Endodermal cell (in vitro differentiated cells): Measurements from ENCODE around the gene NAALADL2. TPM values are rescaled to one million over a fixed set of nuclear protein-coding genes. Genes with fewer than 3 reads are reported as not detected.
"Not testable (repeated sequence)": the region's sequence is repeated elsewhere in the genome, so short reads cannot be mapped to it uniquely, and the experiment has no call there.

Experiments
- DNase-seq: peaks from one replicate; pipeline ENCODE4 v3.0.0-alpha.2; 2017
- H3K27ac ChIP-seq: 2 replicates; pipeline ENCODE4 v1.5.1; 2013; ENCODE audit warnings: mild to moderate bottlenecking, low read depth, low read length, moderate library complexity
- H3K27me3 ChIP-seq: 2 replicates; pipeline ENCODE4 v1.6.1; 2013; ENCODE audit warnings: mild to moderate bottlenecking, low read length, moderate library complexity; ENCODE audit not compliant: insufficient read depth, control insufficient read depth, poor library complexity, severe bottlenecking
- H3K36me3 ChIP-seq: 2 replicates; pipeline ENCODE4 v1.7.0; 2013; ENCODE audit warnings: mild to moderate bottlenecking, low read length, moderate library complexity; ENCODE audit not compliant: control insufficient read depth, insufficient read depth
- H3K4me1 ChIP-seq: one replicate; pipeline ENCODE4 v1.7.0; 2013; ENCODE audit warnings: low read length; ENCODE audit not compliant: control insufficient read depth, insufficient read depth
- H3K4me3 ChIP-seq: 2 replicates; pipeline ENCODE4 v1.5.1; 2013; ENCODE audit warnings: mild to moderate bottlenecking, low read length, moderate library complexity
- H3K9ac ChIP-seq: 2 replicates; pipeline ENCODE4 v1.6.1; 2013; ENCODE audit warnings: mild to moderate bottlenecking, low read length, moderate library complexity; ENCODE audit not compliant: poor library complexity, severe bottlenecking; ENCODE audit errors: extremely low read depth
- H3K9me3 ChIP-seq: 2 replicates; pipeline ENCODE4 v1.6.1; 2013; ENCODE audit warnings: mild to moderate bottlenecking, low read length, moderate library complexity; ENCODE audit not compliant: control insufficient read depth
- H3K27ac Mint-ChIP-seq: 2 replicates; pipeline ENCODE4 v1.8.0; 2020; ENCODE audit warnings: mixed read lengths
- H3K27me3 Mint-ChIP-seq: 2 replicates; pipeline ENCODE4 v1.8.0; 2021; ENCODE audit warnings: mild to moderate bottlenecking, mixed read lengths; ENCODE audit not compliant: insufficient read depth
- H3K36me3 Mint-ChIP-seq: 2 replicates; pipeline ENCODE4 v1.8.0; 2020; ENCODE audit warnings: low read depth, mixed read lengths
- H3K4me1 Mint-ChIP-seq: 2 replicates; pipeline ENCODE4 v1.8.0; 2020; ENCODE audit warnings: mixed read lengths
- H3K4me3 Mint-ChIP-seq: 2 replicates; pipeline ENCODE4 v1.8.0; 2020; ENCODE audit warnings: mild to moderate bottlenecking, moderate library complexity, mixed read lengths
- H3K9me3 Mint-ChIP-seq: 2 replicates; pipeline ENCODE4 v1.8.0; 2020; ENCODE audit warnings: mild to moderate bottlenecking, mixed read lengths
- WGBS, 2 experiments: methylation state at CpG; one replicate each; pipeline versions ENCODE4 v1.1.5 to v1.1.7; 2013; ENCODE audit warnings: missing lambda C conversion rate in 2 of 2, mixed read lengths in 1 of 2; ENCODE audit not compliant: insufficient coverage in 1 of 2, insufficient read length in 1 of 2; 5-methylcytosine and 5-hydroxymethylcytosine counted together
- total RNA-seq, 2 donors: library from RNA; stranded (reverse); fragmentation: NEBNext Ultra II Directional in 1 of 2; extraction: Animal tissue kit (Norgen Biotek cat#: 25700) in 1 of 2; gene quantifications; 2 replicates in 1 of 2; 3 replicates in 1 of 2; pipeline ENCODE4 v1.2.1, GENCODE V29; 2021
- TF ChIP-seq, protein P1 (sequence below): fragments of 200-600 bp; sonication (generic); conservative IDR thresholded peaks from 2 replicates; pipeline ENCODE4 v1.5.0; 2021; ENCODE audit warnings: antibody characterized with exemption, mild to moderate bottlenecking

Gene NAALADL2
- total RNA-seq, 2 donors from 2014 or later, result 1.6 to 1.8 TPM

DNA sequence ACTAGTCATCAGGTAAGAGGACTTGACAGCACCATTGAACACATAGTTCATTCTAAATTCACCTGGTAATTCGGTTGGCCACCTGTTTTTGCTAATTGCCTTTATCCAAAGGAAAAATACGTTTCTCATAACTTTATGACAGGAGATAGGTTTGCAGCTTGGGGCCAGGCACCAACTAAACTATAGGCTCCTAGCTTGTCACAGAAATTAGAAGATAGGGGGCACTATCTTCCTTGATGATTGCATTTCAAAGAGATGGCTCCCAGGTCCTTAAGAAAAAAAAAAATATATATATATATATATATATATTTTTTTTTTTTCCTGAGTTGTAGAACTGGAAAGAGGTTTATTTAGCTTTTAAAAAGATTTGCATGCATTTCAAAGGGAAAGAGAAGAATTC is 563.6 kb downstream of the NAALADL2 start:
- H3K9me3 Mint-ChIP-seq, result peaks cover 3% of the 10 kb centered on the region
- no peaks in the 10 kb centered on the region for H3K9me3 ChIP-seq
- no peak for DNase-seq
- no peak overlapping the region for H3K27ac Mint-ChIP-seq
- 80% methylated on average over 2 of the region's 2 CpGs; no CpG with 5 or more reads in 1 of the 2 experiments for WGBS, 2 experiments
- H3K4me1 Mint-ChIP-seq, result no peaks in the 10 kb centered on the region
- no peaks in the 10 kb centered on the region for H3K4me1 ChIP-seq
- no peaks in the 10 kb centered on the region for H3K36me3 ChIP-seq
- H3K27me3 Mint-ChIP-seq, result no peaks in the 10 kb centered on the region
- TF ChIP-seq, protein P1, sequence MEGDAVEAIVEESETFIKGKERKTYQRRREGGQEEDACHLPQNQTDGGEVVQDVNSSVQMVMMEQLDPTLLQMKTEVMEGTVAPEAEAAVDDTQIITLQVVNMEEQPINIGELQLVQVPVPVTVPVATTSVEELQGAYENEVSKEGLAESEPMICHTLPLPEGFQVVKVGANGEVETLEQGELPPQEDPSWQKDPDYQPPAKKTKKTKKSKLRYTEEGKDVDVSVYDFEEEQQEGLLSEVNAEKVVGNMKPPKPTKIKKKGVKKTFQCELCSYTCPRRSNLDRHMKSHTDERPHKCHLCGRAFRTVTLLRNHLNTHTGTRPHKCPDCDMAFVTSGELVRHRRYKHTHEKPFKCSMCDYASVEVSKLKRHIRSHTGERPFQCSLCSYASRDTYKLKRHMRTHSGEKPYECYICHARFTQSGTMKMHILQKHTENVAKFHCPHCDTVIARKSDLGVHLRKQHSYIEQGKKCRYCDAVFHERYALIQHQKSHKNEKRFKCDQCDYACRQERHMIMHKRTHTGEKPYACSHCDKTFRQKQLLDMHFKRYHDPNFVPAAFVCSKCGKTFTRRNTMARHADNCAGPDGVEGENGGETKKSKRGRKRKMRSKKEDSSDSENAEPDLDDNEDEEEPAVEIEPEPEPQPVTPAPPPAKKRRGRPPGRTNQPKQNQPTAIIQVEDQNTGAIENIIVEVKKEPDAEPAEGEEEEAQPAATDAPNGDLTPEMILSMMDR, result peak; percentile 60
- no peak overlapping the region for H3K4me3 ChIP-seq
- H3K27me3 ChIP-seq, result no peaks in the 10 kb centered on the region
- no peaks in the 10 kb centered on the region for H3K36me3 Mint-ChIP-seq
- H3K9ac ChIP-seq, result no peak overlapping the region
- H3K4me3 Mint-ChIP-seq, result no peak overlapping the region
- H3K27ac ChIP-seq, result no peak overlapping the region

DNA sequence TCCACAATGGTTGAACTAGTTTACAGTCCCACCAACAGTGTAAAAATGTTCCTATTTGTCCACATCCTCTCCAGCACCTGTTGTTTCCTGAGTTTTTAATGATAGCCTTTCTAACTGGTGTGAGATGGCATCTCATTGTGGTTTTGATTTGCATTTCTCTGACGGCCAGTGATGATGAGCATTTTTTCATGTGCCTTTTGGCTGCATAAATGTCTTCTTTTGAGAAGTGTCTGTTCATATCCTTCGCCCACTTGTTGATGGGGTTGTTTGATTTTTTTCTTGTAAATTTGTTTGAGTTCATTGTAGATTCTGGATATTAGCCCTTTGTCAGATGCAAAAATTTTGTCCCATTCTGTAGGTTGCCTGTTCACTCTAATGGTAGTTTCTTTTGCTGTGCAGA is 564.7 kb downstream of the NAALADL2 start:
- not testable (repeated sequence) for H3K9me3 ChIP-seq, H3K9me3 Mint-ChIP-seq, DNase-seq, H3K4me1 Mint-ChIP-seq, H3K27me3 Mint-ChIP-seq, H3K27ac Mint-ChIP-seq, H3K4me3 ChIP-seq, H3K4me3 Mint-ChIP-seq, H3K27ac ChIP-seq, H3K27me3 ChIP-seq, H3K36me3 Mint-ChIP-seq, H3K36me3 ChIP-seq, H3K4me1 ChIP-seq, H3K9ac ChIP-seq
- 100% methylated on average over 1 of the region's 2 CpGs; no CpG with 5 or more reads in 1 of the 2 experiments for WGBS, 2 experiments

DNA sequence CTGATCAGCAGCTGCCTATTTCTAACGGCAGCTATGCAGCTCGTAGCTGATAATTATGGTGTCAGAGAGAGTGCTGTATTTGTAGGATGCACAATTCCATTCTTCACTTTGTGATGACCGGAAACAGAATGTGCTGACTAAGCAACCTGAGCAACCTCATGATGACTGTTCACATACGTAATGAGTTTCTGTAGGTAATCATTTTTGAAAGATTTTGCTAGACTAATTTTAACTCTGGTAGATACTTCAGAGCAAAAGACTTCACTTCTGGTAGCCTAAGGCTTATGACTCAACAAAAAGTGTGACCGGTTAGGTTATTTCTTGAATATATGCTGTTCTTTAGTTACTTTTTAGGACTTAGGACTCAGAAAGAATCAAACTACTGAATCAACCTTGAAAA is 567.7 kb downstream of the NAALADL2 start:
- H3K9me3 Mint-ChIP-seq, result peaks cover 3% of the 10 kb centered on the region
- Histone ChIP-seq H3K9me3 (no peaks in the 10 kb centered on the region), H3K4me3 (no peak overlapping the region), H3K36me3 (no peaks in the 10 kb centered on the region), H3K9ac (no peak overlapping the region), H3K4me1 (no peaks in the 10 kb centered on the region), H3K27ac (no peak overlapping the region), H3K27me3 (no peaks in the 10 kb centered on the region)
- 92 to 94% methylated on average over 4 to 5 of the region's 5 CpGs for WGBS, 2 experiments
- H3K27ac Mint-ChIP-seq, result no peak overlapping the region
- no peak for DNase-seq
- H3K36me3 Mint-ChIP-seq, result no peaks in the 10 kb centered on the region
- H3K4me1 Mint-ChIP-seq, result no peaks in the 10 kb centered on the region
- no peak overlapping the region for H3K4me3 Mint-ChIP-seq
- no peaks in the 10 kb centered on the region for H3K27me3 Mint-ChIP-seq
- TF ChIP-seq, protein P1, result no peak

GRCh38 chr3:175428466-175428865 is 569.3 kb downstream of the NAALADL2 start:
- TF ChIP-seq, protein P1, result no peak
- no peak for DNase-seq
- H3K27ac Mint-ChIP-seq, result no peak overlapping the region

More at GRCh38 chr3:175428466-175428865, 569.3 kb downstream of the NAALADL2 start:
- H3K9me3 ChIP-seq, result no peaks in the 10 kb centered on the region
- Mint-ChIP-seq H3K36me3 (no peaks in the 10 kb centered on the region), H3K4me1 (no peaks in the 10 kb centered on the region), H3K4me3 (no peak overlapping the region), H3K9me3 (peaks cover 3% of the 10 kb centered on the region), H3K27me3 (no peaks in the 10 kb centered on the region)
- H3K9ac ChIP-seq, result no peak overlapping the region
- H3K27ac ChIP-seq, result no peak overlapping the region
- H3K4me1 ChIP-seq, result no peaks in the 10 kb centered on the region
- no peaks in the 10 kb centered on the region for H3K36me3 ChIP-seq
- no peaks in the 10 kb centered on the region for H3K27me3 ChIP-seq
- no peak overlapping the region for H3K4me3 ChIP-seq
